NOMO-1 treated with dmso at 0.1 percent for 144 hours (cell line): ENCODE data around the gene CHMP4B.
A peak's percentile ranks its signal among the peaks of the same experiment; 100 is the strongest.

Source experiments
- DNase-seq: peaks from one replicate; lab custom pipeline; 2025; ENCODE audit not compliant: unreplicated experiment; lab: John Stamatoyannopoulos, UW

The CHMP4B gene

GRCh38 chr20:33837096-33837830 is 26.1 kb downstream of the CHMP4B start:
- no peak for DNase-seq

DNA sequence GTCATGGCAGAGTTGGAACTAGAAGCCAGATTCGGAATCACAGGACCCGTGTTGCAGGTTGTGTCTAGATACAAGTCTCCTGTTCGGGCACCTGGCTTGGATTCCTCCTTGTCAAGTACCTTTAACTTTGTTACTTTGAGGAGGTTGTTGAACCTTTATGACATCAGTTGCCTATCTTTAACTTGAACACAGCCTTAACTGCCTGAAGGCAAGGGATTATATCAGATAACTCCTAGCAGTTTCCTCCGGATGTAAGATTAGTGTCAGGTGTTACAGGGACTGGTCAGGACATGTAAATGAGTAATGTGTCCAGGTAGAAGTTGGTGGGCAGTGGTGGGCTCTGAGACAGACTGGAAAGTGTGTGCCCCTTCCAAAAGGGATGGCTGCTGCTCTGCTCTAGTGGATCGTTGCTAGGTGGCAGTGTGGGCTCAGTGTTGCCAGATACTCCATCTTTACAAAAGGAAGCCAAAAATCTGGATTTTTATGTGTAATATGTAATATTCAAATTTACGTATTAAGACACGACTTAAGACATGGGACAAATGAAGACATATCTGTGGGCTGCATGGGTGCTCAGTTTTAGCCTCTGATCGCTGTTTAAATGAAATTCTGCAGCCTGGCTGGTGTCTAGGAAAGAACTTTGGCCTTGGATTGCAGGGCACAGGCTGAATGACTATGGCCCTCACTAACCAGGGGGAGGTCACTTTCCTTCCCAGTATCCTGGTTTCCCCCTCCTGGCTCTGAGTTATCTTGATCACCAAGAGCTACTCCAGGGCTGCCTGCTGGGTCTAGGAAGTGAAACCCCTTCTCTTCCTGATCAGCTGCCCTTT is 27.1 kb downstream of the CHMP4B start:
- no peak for DNase-seq

DNA sequence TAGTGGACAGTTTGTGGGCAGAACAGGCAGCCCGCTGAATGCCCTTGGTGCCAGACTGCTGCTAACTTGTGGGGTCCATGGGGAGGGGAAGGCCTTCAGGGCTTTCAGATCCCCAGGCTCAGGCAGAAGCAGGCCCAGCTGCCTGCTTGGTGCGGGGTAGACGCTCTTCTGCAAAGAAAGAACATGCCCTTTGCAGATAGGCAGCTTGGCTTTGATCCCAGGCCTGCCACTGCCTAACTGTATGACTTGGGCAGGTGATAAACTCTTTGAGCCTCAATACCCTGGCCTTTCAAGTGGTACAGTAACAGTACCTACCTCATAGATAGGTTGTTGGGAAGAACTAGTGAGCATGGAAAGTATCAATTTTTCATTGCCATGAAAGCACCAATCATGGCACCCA is 28.4 kb downstream of the CHMP4B start:
- no peak for DNase-seq

GRCh38 chr20:33840160-33840559 is 29.0 kb downstream of the CHMP4B start:
- no peak for DNase-seq

- DNase-seq: no peak
These were observed 29.7 kb downstream of the CHMP4B start for GRCh38 chr20:33840759-33841435.

- DNase-seq: no peak
These were observed 30.3 kb downstream of the CHMP4B start for GRCh38 chr20:33841436-33841799.

- no peak for DNase-seq
These were observed 31.2 kb downstream of the CHMP4B start for GRCh38 chr20:33842346-33842745.

DNA sequence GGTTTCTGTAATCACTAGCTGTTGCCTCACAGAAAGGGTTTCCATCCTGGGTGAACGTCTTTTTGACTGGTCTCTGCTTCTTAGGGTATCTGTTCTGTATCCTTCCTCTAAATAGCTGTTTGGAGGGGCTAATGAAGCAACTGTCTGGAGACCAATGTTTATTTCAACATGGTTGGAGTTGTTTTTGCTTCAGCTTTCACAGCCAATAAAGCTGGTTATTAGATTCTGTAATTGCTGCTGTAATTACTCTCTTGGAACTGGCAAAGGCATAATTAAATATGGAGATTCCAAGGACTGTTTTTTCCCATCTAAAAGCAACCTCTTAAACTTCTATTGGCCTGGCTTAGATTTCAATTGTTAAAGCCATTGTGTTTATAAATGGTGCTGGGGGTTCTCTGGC is 31.9 kb downstream of the CHMP4B start:
- no peak for DNase-seq

GRCh38 chr20:33843854-33844253 is 32.7 kb downstream of the CHMP4B start:
- no peak for DNase-seq

- DNase-seq: no peak
These were observed 35.3 kb downstream of the CHMP4B start for GRCh38 chr20:33846291-33846935.

GRCh38 chr20:33847006-33847405 is 35.9 kb downstream of the CHMP4B start:
- no peak for DNase-seq

- DNase-seq: no peak
These were observed 37.2 kb downstream of the CHMP4B start for GRCh38 chr20:33848391-33848790.

DNA sequence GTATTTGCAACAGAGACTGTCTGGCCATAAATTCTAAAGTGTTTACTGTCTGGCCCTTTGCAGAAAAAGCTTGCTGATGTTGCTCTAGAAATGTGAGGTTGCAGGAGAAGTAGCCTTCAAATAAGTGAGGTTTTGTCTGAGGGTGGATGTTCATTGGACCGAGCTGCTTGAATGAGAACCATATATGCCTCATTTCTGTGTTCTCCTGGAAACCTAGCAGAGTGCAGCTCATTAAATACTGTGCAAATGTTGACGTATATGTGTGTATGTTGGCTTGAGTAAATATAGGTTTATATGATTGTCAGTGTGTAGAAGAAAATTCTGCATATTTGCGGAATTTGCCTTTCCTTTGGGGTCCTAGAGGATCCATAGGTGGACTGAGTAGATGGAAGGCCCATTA is 39.0 kb downstream of the CHMP4B start:
- no peak for DNase-seq

- no peak for DNase-seq
These were observed 40.8 kb downstream of the CHMP4B start for GRCh38 chr20:33851842-33852466.

DNA sequence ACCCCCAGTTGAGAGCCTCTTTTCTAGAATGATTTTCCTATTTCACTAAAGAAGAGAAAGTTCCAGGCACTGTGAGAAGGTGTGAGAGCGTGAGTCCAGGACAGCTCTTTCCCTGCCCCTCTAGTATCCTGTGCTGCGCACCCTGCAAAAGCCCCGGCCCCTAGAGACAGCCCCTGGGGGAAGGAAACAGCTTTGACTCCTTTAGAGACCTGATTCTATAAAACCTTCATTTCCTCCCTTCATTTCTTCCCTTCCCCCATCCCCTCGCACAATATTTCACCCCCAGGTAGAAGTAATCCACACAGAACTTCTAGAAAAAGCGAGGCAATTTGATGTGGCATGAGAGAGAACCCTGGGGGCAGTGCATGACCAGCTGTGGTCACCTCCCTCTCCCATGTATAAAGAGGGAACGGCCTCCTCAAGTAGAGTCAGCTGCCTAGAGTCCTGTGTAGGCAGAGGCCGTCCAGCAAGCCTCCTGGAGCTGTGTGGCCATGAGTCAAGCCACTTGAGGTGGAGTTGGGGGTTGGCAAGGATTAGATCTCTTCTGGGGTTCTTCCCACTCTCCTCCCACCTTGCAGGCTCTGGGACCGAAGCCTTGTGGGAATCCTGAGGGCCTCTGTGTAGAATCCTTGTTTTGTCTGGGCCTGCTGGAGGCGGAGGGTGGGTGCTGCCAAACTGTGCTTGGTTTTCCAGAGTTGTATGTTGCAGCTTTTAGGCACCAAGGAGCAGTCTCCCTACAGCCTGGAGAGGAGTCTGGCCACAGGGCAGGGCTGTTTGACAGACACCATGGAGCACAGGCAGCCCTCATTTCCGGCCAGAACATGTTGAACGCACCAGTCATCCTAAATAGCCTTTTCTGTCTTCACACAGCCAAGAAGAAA is 41.7 kb downstream of the CHMP4B start:
- no peak for DNase-seq

DNA sequence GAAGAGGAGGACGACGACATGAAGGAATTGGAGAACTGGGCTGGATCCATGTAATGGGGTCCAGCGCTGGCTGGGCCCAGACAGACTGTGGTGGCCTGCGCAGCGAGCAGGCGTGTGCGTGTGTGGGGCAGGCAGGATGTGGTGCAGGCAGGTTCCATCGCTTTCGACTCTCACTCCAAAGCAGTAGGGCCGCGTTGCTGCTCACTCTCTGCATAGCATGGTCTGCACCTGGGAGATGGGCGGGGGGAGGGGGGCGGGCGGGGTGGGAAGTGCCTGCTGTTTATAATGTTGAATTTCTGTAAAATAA is 42.3 kb downstream of the CHMP4B start:
- no peak for DNase-seq

- no peak for DNase-seq
These were observed 46.8 kb downstream of the CHMP4B start for GRCh38 chr20:33857722-33858563.

DNA sequence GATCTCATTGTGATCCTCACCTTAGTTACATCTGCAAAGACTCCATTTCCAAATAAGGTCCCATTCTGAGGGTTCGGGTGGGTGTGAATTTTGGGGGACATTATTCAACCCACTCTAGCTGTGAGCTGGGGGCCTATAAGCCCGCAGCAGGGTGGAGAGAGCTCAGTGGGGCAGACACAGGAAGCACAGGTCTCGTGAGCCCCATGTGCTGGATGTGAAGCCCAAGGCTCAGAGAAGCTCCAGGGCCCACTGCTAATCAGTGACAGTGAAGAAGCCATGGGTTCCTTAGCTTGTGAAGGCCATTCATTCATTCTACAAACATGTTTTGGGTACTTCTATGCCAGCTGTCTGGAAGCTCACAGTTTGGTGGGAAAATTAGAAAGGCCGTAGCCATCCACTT is 47.5 kb downstream of the CHMP4B start:
- no peak for DNase-seq

DNA sequence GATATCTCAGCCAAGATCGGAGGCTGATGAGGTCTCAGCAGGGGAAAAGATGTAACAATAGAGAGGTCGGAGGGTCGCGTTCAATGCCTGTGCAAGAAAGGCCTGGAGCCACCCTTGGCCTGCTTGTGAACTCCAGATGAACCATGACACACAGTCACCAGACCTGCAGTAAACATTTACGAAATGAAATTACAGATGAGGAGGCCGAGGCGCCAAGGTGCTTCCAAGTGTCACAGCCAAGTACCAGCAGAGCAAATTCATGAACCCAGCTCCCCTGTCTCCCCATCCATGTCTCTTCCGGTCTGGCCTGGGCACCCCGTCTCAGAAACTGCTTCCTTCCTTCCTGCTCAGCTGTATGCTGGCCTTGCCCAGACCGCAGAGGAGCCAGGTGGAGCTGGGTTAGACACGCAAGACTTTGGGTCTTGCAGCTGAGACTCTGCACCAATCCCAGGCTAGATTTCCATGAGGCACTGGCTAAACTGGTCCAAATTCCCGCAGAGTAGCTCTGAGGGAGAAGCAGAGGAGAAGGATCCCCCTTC is 48.1 kb downstream of the CHMP4B start:
- DNase-seq: peak; percentile 29
